ENCODE data around the gene GPX4. TPM values are rescaled to one million over a fixed set of nuclear protein-coding genes. Genes with fewer than 3 reads are reported as not detected.

Gene GPX4, protein sequence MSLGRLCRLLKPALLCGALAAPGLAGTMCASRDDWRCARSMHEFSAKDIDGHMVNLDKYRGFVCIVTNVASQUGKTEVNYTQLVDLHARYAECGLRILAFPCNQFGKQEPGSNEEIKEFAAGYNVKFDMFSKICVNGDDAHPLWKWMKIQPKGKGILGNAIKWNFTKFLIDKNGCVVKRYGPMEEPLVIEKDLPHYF
- 444 and 452 TPM in 2 replicates for total RNA-seq

DNA sequence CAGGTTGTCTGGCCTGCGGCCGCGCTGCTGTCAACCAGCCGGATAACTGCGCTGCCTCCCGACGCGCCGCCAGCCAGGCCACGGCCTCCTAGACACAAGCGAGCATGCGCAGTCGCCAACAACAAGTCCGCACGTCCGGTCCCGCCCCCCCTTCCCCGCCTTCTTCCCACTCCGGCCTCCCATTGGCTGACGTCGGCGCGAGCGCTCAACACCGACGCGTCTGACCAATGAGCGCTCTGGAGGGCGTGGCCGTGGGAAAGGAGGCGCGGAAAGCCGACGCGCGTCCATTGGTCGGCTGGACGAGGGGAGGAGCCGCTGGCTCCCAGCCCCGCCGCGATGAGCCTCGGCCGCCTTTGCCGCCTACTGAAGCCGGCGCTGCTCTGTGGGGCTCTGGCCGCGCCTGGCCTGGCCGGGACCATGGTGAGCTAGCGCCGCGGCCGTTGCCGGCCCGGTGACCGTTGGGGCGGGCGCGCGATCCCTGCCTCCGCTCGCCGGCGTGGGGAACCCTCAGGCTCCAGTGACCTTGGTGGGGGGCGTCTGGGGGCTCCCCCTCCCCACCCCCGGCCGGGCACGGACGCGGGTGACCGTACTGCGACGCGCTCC, at the start of gene GPX4:
Gene GPX4, plus strand, starts transcription at position 287 of the 603 bp plus-strand sequence. Its CDS starts 50 bp downstream, at position 337.

GRCh38 chr19:1066748-1067340, 37.0 kb upstream of the GPX4 start, which contains the start of gene ARHGAP45:
ARHGAP45 (plus strand) TSS chr19:1067167; CDS start chr19:1067406, 239 bp downstream.

GRCh38 chr19:1094978-1095701, 8.7 kb upstream of the GPX4 start, which contains the start of gene POLR2E:
POLR2E (minus strand) TSS chr19:1095375; CDS start chr19:1095315, 60 bp downstream.

Other genes with a start within 250 kb of the GPX4 start
- 8.5 and 8.9 TPM in 2 replicates for gene CFD, start 244.3 kb upstream of the GPX4 start, total RNA-seq
- 15.1 and 18.6 TPM in 2 replicates for gene MED16, start 210.8 kb upstream of the GPX4 start, total RNA-seq
- gene RNU6-9, start 210.5 kb upstream of the GPX4 start, total RNA-seq: not detected in 2 replicates
- 45.4 and 52.8 TPM in 2 replicates for gene R3HDM4, start 190.8 kb upstream of the GPX4 start, total RNA-seq
- gene KISS1R, start 186.7 kb upstream of the GPX4 start, total RNA-seq: 0.43 TPM in 1 of 2 replicates, not detected in the other
- 19.2 and 21.4 TPM in 2 replicates for gene ARID3A, start 178.0 kb upstream of the GPX4 start, total RNA-seq
- gene WDR18, start 119.6 kb upstream of the GPX4 start, total RNA-seq: 42.2 and 66.0 TPM in 2 replicates
- 0.85 and 1.2 TPM in 2 replicates for gene GRIN3B, start 103.6 kb upstream of the GPX4 start, total RNA-seq
- gene TMEM259, start 82.9 kb upstream of the GPX4 start, total RNA-seq: 79.7 and 84.3 TPM in 2 replicates
- not detected in 2 replicates for gene RNU6-2, start 82.5 kb upstream of the GPX4 start, total RNA-seq
- gene CNN2, start 77.4 kb upstream of the GPX4 start, total RNA-seq: 137 and 224 TPM in 2 replicates
- gene ABCA7, start 63.9 kb upstream of the GPX4 start, total RNA-seq: 5.3 and 7.9 TPM in 2 replicates
- 5.1 and 16.9 TPM in 2 replicates for gene ARHGAP45, start 36.8 kb upstream of the GPX4 start, total RNA-seq
- 47.7 and 55.9 TPM in 2 replicates for gene POLR2E, start 8.6 kb upstream of the GPX4 start, total RNA-seq
- 22.4 and 70.8 TPM in 2 replicates for gene SBNO2, start 70.3 kb downstream of the GPX4 start, total RNA-seq
- 131 and 132 TPM in 2 replicates for gene STK11, start 101.8 kb downstream of the GPX4 start, total RNA-seq
- 4.0 and 7.5 TPM in 2 replicates for gene CBARP, start 134.0 kb downstream of the GPX4 start, total RNA-seq
- 13.9 and 21.4 TPM in 2 replicates for gene ATP5F1D, start 137.8 kb downstream of the GPX4 start, total RNA-seq
- gene MIDN, start 144.6 kb downstream of the GPX4 start, total RNA-seq: 12.8 and 30.7 TPM in 2 replicates
- gene CIRBP, start 165.3 kb downstream of the GPX4 start, total RNA-seq: 114 and 137 TPM in 2 replicates
- 37.3 and 46.0 TPM in 2 replicates for gene FAM174C, start 171.5 kb downstream of the GPX4 start, total RNA-seq
- not detected in 2 replicates for gene EFNA2, start 181.9 kb downstream of the GPX4 start, total RNA-seq